Measurements from ENCODE around the gene MTFP1.

GRCh38 chr22:30411780-30412179 is 13.8 kb upstream of the MTFP1 start:
- TF ChIP-seq CTCF (IDR thresholded peaks at IDR 0.05), result no peak
- TF ChIP-seq POLR2A (IDR thresholded peaks at IDR 0.05), result no peak
- TF ChIP-seq POLR2AphosphoS5 (IDR thresholded peaks at IDR 0.05), result no peak
